Inferior parietal cortex (tissue), 1 donor: ENCODE data around the gene SLC5A10.

ENCODE experiments used
- DNase-seq: peaks from one replicate; pipeline ENCODE4 v3.0.0-alpha.2; 2016; ENCODE audit errors: extremely low spot score

SLC5A10 gene

DNA sequence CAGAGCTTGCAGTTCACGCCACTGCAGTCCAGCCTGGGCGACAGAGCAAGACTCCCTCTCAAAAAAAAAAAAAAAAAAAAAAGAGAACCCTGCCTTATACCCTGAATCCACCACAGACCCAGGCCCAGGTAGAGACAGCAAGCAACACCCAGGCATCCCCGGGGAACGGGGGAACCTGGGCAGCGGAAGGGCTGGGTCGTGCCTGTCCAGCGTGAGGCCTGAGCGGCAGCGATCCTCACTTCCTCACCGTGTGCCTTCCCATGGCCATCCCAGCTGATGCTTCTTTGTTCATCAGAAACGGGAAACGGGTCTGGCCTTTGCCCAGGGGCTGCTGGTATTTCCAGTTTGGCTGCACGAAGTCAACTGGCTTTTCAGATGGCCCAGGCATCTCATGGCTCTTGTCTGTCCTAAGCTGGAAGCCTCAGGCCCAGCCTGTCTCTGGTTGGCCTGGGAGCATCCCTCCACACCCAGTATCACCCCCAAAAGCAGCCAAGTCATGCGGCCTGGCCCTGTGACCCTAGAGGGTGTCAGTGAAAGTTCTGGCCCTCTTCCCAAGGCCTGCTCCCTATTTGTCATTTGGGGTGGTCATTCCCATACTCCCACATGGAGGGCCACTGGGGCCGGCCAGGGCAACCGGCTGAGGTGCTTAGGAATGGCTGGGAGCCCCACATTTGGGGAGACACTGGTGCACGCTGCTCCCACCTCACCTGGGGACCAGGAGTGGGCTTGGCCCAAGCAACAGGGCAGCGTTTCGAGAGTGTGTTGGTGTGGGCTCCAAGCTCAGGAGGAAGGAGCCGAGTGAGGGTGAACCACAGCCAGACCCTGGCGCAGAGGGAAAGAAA, 32.5 kb downstream of the SLC5A10 start:
- DNase-seq: no peak

GRCh38 chr17:18985475-18985874, 33.5 kb downstream of the SLC5A10 start:
- DNase-seq: no peak

GRCh38 chr17:18986541-18987229, 34.7 kb downstream of the SLC5A10 start:
- no peak for DNase-seq

GRCh38 chr17:18987230-18987610, 35.3 kb downstream of the SLC5A10 start:
- DNase-seq: no peak

- DNase-seq: no peak
Measured at GRCh38 chr17:18987862-18988545, 36.0 kb downstream of the SLC5A10 start.

DNA sequence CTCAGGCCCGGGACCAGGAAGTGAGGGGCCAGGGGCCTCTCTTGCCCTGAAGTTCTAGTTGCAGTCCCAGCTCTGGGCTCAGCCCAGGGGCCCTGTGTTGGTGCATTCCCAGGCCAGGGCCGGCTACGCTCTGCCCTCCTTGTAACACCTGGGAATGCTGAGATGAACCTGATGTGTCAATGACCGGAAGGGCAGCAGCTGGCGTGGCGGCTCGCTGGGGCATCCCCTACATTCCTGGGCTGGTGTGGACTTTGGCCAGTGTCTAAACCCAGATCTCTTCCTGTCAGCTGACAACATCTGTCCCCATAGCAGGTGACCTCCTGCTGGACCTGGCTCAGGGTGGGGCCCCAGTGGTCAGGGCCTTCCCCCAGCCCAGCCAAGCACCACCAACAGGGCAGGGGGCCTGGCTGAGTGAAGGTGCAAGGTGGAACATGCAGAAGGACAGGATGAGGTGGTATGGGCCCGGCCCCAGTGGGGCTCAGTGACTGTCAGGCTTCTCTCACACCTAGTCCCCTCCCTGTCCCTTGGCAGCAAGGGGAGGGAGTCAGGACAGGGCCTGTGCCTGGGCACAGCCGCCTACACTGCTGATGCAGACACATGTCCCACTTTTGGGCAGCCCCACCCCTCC, 36.7 kb downstream of the SLC5A10 start:
- DNase-seq: no peak

DNA sequence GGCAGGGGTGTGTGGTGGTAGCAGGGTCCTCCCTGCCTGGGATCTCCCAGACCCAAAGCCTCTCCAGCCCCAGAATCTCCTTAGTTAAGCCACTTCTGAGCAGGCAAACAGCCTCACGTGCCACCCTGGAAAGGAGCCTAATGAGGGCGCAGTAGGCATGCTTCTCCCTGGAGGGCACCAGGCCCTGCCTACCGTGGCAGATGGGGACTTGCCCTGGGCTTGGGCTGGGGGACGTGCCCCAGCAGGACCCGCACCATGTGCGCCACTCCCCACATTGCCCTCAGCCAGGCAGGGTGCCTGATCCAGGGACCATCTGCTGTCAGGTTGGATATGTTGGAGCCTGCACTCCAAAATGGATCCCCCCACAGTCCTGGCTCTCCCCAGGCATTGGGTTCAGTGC, 38.4 kb downstream of the SLC5A10 start:
- DNase-seq: no peak

DNA sequence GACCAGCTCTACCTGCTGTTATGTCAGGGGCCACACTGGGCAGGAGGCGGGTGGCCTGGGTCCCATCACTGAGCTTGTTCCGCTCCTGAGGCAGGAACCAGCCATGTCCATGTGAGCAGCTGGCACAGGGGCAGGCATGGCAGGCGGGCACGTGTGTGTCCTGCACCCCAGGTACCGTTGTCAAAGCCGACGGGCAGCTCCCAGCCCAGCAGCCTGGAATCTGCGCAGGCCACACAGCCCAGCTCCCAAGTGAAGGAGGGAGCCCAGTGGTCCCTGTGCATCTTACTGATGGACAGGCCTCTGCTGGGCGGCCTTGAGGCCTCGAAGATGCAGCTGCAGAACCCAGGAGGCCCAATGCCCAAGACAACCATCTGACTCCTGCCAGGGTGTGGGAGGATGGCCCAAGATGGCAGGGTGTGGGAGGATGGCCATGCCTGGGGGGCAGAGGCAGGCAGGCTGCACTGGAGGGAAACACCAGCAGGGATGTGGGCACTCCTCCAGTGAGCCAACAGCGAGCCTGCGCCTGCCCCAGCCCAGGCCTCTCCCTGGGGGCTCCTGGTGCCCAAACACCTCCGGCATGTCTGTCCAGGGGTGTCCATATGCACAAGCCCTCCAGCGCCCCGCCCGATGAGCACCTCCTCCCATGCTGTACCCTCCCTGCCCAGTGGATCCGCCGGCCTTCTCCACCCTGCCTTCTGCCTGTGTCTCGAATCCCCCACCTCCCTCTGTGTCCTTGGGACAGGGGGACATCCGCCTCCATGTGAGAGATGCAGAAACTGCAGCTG, 39.8 kb downstream of the SLC5A10 start:
- no peak for DNase-seq

- no peak for DNase-seq
Measured at GRCh38 chr17:18992454-18993130, 40.6 kb downstream of the SLC5A10 start.

GRCh38 chr17:18993905-18994526, 42.1 kb downstream of the SLC5A10 start:
- DNase-seq: no peak

GRCh38 chr17:18994631-18995030, 42.7 kb downstream of the SLC5A10 start:
- no peak for DNase-seq

- no peak for DNase-seq
Measured at GRCh38 chr17:18995220-18995619, 43.3 kb downstream of the SLC5A10 start.

- no peak for DNase-seq
Measured at GRCh38 chr17:18996458-18996857, 44.5 kb downstream of the SLC5A10 start.

DNA sequence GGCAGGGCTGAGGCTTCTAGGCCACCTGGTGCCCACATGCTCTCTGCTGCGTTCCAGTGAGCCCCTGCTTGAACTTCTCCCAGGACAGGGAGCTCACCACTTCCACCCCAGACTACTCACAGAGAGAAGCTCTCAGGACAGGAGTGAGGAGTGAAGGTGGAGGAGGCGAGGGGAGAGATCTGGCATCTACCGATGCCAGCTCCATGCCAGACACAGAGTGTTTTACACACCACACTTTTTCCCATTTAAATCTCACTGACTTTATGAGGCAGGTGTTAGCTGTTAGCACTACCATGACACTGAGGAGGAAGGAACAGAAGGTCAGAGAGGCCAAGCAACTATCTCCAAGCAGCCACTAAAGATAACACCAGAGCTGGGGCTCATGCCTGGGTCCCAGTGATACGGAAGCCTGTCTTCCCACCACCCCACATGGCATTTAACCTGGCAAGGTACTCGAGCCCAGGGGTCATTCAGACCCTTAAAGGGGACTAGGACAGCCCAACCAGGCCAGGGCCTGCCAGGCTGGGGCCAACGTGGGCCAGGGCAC, 45.8 kb downstream of the SLC5A10 start:
- no peak for DNase-seq

- no peak for DNase-seq
Measured at GRCh38 chr17:18999394-18999793, 47.4 kb downstream of the SLC5A10 start.

- no peak for DNase-seq
Measured at GRCh38 chr17:18999911-19000310, 47.9 kb downstream of the SLC5A10 start.

- no peak for DNase-seq
Measured at GRCh38 chr17:19000531-19001325, 48.8 kb downstream of the SLC5A10 start.

GRCh38 chr17:19001907-19002590, 50.1 kb downstream of the SLC5A10 start:
- no peak for DNase-seq
